Tibial nerve (tissue), 4 donors: ENCODE results near the gene FNDC3B. TPM values are rescaled to one million over a fixed set of nuclear protein-coding genes. Genes with fewer than 3 reads are reported as not detected.

ENCODE experiments used
- DNase-seq, 2 donors: peaks; one replicate each; pipeline ENCODE4 v3.0.0-alpha.2; 2019; ENCODE audit warnings: low spot score in 2 of 2
- H3K27ac ChIP-seq, 4 donors: fragments of 200-600 bp; sonication (generic) in 3 of 4; one replicate each; pipeline ENCODE4 v1.5.1; 2017 to 2019; ENCODE audit warnings: mild to moderate bottlenecking in 1 of 4
- H3K27me3 ChIP-seq, 2 donors: fragments of 200-600 bp; sonication (generic) in 1 of 2; one replicate each; pipeline versions ENCODE4 v1.5.1 to v1.6.0; 2017 to 2019
- H3K36me3 ChIP-seq, 3 donors: fragments of 200-600 bp; sonication (generic); one replicate each; pipeline ENCODE4 v1.5.1; 2018 to 2019
- H3K4me1 ChIP-seq, 4 donors: fragments of 200-600 bp; sonication (generic) in 3 of 4; one replicate each; pipeline ENCODE4 v1.5.1; 2017 to 2019
- H3K4me3 ChIP-seq, 4 donors: fragments of 200-600 bp; sonication (generic) in 3 of 4; one replicate each; pipeline ENCODE4 v1.5.1; 2017 to 2019; ENCODE audit warnings: mild to moderate bottlenecking in 1 of 4, moderate library complexity in 1 of 4
- H3K9me3 ChIP-seq, 4 donors: fragments of 200-600 bp; sonication (generic) in 3 of 4; one replicate each; pipeline ENCODE4 v1.5.1; 2017 to 2019
- EP300 ChIP-seq, 2 donors: sonication (generic); formaldehyde crosslinking; IDR thresholded peaks; one replicate each; pipeline ENCODE4 v1.6.1; 2017; ENCODE audit warnings: antibody characterized with exemption in 2 of 2, mild to moderate bottlenecking in 1 of 2
- POLR2A ChIP-seq, 2 donors: fragments of 450-650 bp; IDR thresholded peaks; one replicate each; pipeline ENCODE4 v1.6.1; 2017; ENCODE audit warnings: antibody characterized with exemption in 2 of 2, mild to moderate bottlenecking in 2 of 2, moderate library complexity in 2 of 2
- WGBS, 2 donors: methylation state at CpG; one replicate each; pipeline ENCODE4 v1.1.5; 2018; 5-methylcytosine and 5-hydroxymethylcytosine counted together
- total RNA-seq, 4 donors: library from RNA; depleted of rRNA; stranded (reverse); fragments of >200 nt; gene quantifications; one replicate each; pipeline ENCODE4 v1.1.0, GENCODE V29; 2016
- TF ChIP-seq, protein P1 (sequence below), 5 experiments: fragments of 200-600 bp in 3 of 5; fragments of 450-650 bp in 2 of 5; sonication (generic) in 3 of 5; IDR thresholded peaks; one replicate each; pipeline ENCODE4 v1.5.1; 2016 to 2019; ENCODE audit warnings: antibody characterized with exemption in 5 of 5, mild to moderate bottlenecking in 3 of 5, moderate library complexity in 2 of 5

Gene FNDC3B
- total RNA-seq, 4 donors from 2014 or later = 87.5 to 106 (median 95.7) TPM

DNA sequence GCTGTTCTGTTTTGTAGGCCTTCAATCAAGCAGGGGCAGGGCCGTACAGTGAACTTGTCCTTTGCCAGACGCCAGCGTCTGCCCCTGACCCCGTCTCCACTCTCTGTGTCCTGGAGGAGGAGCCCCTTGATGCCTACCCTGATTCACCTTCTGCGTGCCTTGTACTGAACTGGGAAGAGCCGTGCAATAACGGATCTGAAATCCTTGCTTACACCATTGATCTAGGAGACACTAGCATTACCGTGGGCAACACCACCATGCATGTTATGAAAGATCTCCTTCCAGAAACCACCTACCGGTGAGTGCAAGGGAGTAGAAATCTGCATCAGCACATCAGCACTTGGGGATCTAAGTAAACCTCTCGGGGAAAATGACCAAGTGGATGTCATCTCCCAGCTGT, 313.4 kb downstream of the FNDC3B start:
- H3K27me3 ChIP-seq = no peaks in the 10 kb centered on the region
- no peak for DNase-seq
- 90 to 92% methylated on average over 10 of the region's 10 CpGs for WGBS, 2 donors
- TF ChIP-seq, protein P1, sequence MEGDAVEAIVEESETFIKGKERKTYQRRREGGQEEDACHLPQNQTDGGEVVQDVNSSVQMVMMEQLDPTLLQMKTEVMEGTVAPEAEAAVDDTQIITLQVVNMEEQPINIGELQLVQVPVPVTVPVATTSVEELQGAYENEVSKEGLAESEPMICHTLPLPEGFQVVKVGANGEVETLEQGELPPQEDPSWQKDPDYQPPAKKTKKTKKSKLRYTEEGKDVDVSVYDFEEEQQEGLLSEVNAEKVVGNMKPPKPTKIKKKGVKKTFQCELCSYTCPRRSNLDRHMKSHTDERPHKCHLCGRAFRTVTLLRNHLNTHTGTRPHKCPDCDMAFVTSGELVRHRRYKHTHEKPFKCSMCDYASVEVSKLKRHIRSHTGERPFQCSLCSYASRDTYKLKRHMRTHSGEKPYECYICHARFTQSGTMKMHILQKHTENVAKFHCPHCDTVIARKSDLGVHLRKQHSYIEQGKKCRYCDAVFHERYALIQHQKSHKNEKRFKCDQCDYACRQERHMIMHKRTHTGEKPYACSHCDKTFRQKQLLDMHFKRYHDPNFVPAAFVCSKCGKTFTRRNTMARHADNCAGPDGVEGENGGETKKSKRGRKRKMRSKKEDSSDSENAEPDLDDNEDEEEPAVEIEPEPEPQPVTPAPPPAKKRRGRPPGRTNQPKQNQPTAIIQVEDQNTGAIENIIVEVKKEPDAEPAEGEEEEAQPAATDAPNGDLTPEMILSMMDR (IDR thresholded peaks at IDR 0.05) = no peak
- TF ChIP-seq POLR2A (IDR thresholded peaks at IDR 0.05) = no peak
- TF ChIP-seq EP300 (IDR thresholded peaks at IDR 0.05) = no peak
- no peak overlapping the region for H3K27ac ChIP-seq
- H3K36me3 ChIP-seq = peaks cover 0 to 77% (median 5%) of the 10 kb centered on the region in 3 donors
- no peak overlapping the region for H3K4me3 ChIP-seq
- H3K9me3 ChIP-seq = no peaks in the 10 kb centered on the region
- H3K4me1 ChIP-seq = peaks cover 0 to 17% (median 0%) of the 10 kb centered on the region in 4 donors

DNA sequence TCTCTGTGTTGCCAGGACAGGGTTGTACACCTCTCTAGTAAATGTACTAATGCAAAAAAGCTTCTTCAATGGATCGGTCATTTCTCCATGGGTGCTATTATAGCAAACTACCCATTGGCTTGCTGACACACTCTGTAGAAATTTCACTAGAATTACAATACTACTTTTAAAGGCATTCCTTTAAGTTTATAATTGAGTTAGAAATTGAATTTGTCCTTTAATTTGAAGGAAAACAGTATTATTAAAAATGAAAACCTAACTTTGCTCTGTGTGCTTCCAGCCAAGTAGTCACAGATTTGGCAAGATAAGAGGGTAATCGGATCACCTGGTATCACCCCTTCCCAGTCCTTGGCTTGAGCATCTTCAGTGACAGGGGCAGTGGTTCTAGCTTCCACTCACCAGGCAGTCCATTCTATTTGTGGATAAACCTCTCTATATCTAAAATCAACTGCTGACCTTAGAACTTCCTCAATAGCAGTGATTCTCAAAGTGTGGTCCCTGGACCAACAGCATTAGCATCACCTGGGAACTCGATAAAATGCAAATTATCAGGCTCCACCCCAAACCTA, 315.6 kb downstream of the FNDC3B start:
- Histone ChIP-seq H3K27ac (no peak overlapping the region), H3K9me3 (no peaks in the 10 kb centered on the region), H3K36me3 (peaks cover 0 to 71% (median 5%) of the 10 kb centered on the region in 3 donors), H3K4me3 (no peak overlapping the region), H3K27me3 (no peaks in the 10 kb centered on the region), H3K4me1 (peaks cover 0 to 17% (median 0%) of the 10 kb centered on the region in 4 donors)
- 92 to 95% methylated on average over 3 of the region's 3 CpGs for WGBS, 2 donors
- TF ChIP-seq POLR2A (IDR thresholded peaks at IDR 0.05) (no peak), EP300 (IDR thresholded peaks at IDR 0.05) (no peak)
- TF ChIP-seq, protein P1 (IDR thresholded peaks at IDR 0.05) = no peak
- DNase-seq = no peak

DNA sequence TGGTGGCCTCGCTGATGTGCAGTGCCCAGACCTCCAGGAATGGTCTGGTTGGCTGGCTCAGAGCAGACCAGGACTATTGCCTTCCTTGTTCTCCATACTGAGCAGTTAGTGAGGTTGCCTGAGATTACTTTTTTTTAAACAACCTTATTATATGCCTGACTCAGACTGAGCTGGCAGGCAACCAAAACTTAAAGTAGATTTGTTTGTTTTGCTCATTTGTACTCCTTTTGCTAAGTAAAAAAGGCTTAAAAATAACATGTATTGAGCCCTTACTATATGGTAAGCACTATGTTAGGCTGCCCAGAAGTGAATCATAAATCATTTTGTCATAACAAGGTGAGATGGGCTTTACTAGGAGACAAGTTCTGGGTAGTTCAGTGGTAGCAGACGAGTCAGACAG, 316.5 kb downstream of the FNDC3B start:
- H3K27ac ChIP-seq = no peak overlapping the region
- H3K9me3 ChIP-seq = no peaks in the 10 kb centered on the region
- no peak overlapping the region for H3K4me3 ChIP-seq
- 76% methylated on average over 2 of the region's 2 CpGs for WGBS, 2 donors
- peaks cover 0 to 70% (median 5%) of the 10 kb centered on the region in 3 donors for H3K36me3 ChIP-seq
- no peaks in the 10 kb centered on the region for H3K27me3 ChIP-seq
- peaks cover 0 to 15% (median 0%) of the 10 kb centered on the region in 4 donors for H3K4me1 ChIP-seq
- no peak for TF ChIP-seq POLR2A (IDR thresholded peaks at IDR 0.05)
- no peak for TF ChIP-seq EP300 (IDR thresholded peaks at IDR 0.05)
- TF ChIP-seq, protein P1 (IDR thresholded peaks at IDR 0.05) = no peak
- DNase-seq = no peak

DNA sequence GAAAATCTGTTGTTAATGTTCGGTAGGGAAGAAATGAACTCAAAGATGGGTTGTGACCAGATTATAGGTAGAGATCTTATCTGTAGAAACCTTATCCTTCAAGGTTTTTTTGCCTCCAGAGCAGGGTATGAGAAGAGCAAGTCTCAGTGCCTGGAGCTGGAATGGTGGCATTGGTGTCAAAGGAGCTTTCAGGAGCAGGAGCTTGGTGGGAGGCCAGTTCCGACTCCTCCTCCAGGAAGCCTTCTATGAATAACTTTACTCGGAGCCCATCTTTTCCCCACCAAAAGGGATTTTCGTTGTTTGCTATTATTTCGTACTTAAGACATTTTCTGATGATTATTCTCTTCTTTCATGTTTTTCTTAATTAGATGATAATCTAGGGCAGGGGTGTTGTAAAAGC, 317.0 kb downstream of the FNDC3B start:
- H3K4me1 ChIP-seq = peaks cover 0 to 15% (median 0%) of the 10 kb centered on the region in 4 donors
- TF ChIP-seq, protein P1 (IDR thresholded peaks at IDR 0.05) = no peak
- no peak for TF ChIP-seq EP300 (IDR thresholded peaks at IDR 0.05)
- TF ChIP-seq POLR2A (IDR thresholded peaks at IDR 0.05) = no peak
- no peak for DNase-seq
- no peaks in the 10 kb centered on the region for H3K27me3 ChIP-seq
- no peaks in the 10 kb centered on the region for H3K9me3 ChIP-seq
- no peak overlapping the region for H3K27ac ChIP-seq
- no peak overlapping the region for H3K4me3 ChIP-seq
- 85 to 97% methylated on average over 5 of the region's 5 CpGs for whole genome bisulfite sequencing, 2 donors
- H3K36me3 ChIP-seq = peaks cover 0 to 70% (median 5%) of the 10 kb centered on the region in 3 donors

DNA sequence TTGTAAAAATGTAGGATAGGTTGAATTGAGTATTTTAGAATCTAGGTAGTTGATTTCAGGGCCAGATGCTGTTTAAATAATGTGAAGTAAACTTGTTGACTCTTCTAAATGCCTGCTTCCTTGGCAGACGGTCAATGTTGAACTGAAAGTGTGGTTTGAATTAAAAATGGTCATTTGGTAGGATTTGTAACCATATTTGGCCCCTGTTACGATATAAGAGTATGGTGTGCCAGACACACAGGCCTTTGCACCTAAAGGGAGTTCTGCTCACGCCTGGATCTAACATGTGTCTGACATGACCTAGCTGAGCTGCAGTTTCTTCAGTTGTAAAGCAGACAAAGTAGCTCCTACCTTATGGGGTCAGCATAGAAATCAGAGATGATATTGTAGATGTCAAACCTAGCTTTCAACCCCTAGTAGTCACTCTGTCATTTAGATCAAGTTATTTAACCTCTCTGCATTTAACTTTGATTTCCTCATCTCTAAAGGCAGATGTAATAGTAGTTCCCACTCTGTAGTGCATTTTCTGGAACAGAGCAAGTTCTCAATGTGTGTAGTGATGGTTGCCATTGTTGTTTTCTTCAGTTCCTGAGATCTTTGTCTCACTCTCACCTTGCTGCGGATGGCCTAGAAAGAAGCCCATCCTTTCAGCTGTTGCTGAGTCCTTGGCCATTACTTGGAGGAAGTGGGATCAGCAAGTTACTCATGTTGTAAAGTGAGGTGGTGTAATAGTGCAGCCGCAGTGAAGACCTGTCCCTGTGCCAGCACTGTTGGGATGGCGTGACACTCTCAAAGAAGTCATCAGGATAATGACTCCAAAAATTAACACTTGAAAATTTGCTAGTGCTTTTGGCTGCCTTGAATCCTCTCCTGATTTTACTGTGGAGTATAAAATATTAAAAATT, 318.7 kb downstream of the FNDC3B start:
- TF ChIP-seq, protein P1 (IDR thresholded peaks at IDR 0.05) = no peak
- TF ChIP-seq EP300 (IDR thresholded peaks at IDR 0.05) (no peak), POLR2A (IDR thresholded peaks at IDR 0.05) (no peak)
- Histone ChIP-seq H3K27me3 (no peaks in the 10 kb centered on the region), H3K36me3 (peaks cover 0 to 70% (median under 1%) of the 10 kb centered on the region in 3 donors), H3K27ac (no peak overlapping the region), H3K4me3 (no peak overlapping the region), H3K4me1 (peaks cover 0 to 15% (median 0%) of the 10 kb centered on the region in 4 donors), H3K9me3 (no peaks in the 10 kb centered on the region)
- DNase-seq = no peak
- WGBS, 2 donors = 69 to 72% methylated on average over 6 of the region's 6 CpGs
